ENCODE results near the gene TXLNB. TPM values are rescaled to one million over a fixed set of nuclear protein-coding genes. Genes with fewer than 3 reads are reported as not detected.

TXLNB gene
- total and polyA plus RNA-seq, 2 donors (not counting 1 experiment from before 2014, with no cell fraction given): 3.4 to 3.6 TPM

- CTCF ChIA-PET: no interaction called here
- Histone ChIP-seq H4K20me1 (ENCODE audit: control insufficient read depth, insufficient read depth, low read length, poor library complexity, severe bottlenecking) (no peaks in the 10 kb centered on the region), H3K36me3 (replicated peaks in 1 of 2; ENCODE audit: control extremely low read depth in 1 of 2, control insufficient read depth in 1 of 2, extremely low read depth in 1 of 2, insufficient read depth in 2 of 2, low read length in 1 of 2) (no peaks in the 10 kb centered on the region), H3K79me2 (ENCODE audit: control insufficient read depth, insufficient read depth, low read length) (peaks cover 23% of the 10 kb centered on the region), H3K4me1 (ENCODE audit: control insufficient read depth in 2 of 2, insufficient read depth in 2 of 2, low read length in 2 of 2) (peaks cover 36 to 43% of the 10 kb centered on the region in 2 donors), H3K27ac (ENCODE audit: low read length in 2 of 2) (peak overlapping the region; percentile 36 to 79), H3K27me3 (replicated peaks in 1 of 4; ENCODE audit: control extremely low read depth in 1 of 4, control insufficient read depth in 3 of 4, insufficient read depth in 4 of 4, low read length in 3 of 4) (no peaks in the 10 kb centered on the region), H3K4me2 (replicated peaks; ENCODE audit: low read depth, low read length, poor library complexity, severe bottlenecking) (no peak overlapping the region), H3K4me3 (ENCODE audit: control extremely low read depth in 1 of 5, extremely low read depth in 1 of 5, insufficient read depth in 1 of 5, low read depth in 2 of 5, low read length in 4 of 5) (no peak overlapping the region), H2AFZ (ENCODE audit: insufficient read depth, low read depth, low read length, poor library complexity, severe bottlenecking) (no peak overlapping the region), H3K9ac (ENCODE audit: low read length) (no peak overlapping the region), H3K9me3 (ENCODE audit: control extremely low read depth in 1 of 3, control insufficient read depth in 2 of 3, insufficient read depth in 1 of 3, low read length in 2 of 3) (no peaks in the 10 kb centered on the region)
- Mint-ChIP-seq H3K4me1 (peaks cover 70% of the 10 kb centered on the region), H3K27ac (peak overlapping the region; percentile 96), H3K9me3 (ENCODE audit: insufficient read depth) (no peaks in the 10 kb centered on the region), H3K27me3 (no peaks in the 10 kb centered on the region), H3K4me3 (peak overlapping the region; percentile 29)
- ATAC-seq (ENCODE audit: low read depth) (no peak), DNase-seq (no peak)
- POLR2A ChIA-PET: no interaction called here
- no CpG with 5 or more reads among the region's 1 CpG for WGBS (ENCODE audit: insufficient coverage)
- intact Hi-C loops (cut with micrococcal nuclease): loop anchor here (5.0 kb wide), 1 partner anchor 245 kb away; no protein-coding TSS in a partner anchor
- TF ChIP-seq, protein P1, sequence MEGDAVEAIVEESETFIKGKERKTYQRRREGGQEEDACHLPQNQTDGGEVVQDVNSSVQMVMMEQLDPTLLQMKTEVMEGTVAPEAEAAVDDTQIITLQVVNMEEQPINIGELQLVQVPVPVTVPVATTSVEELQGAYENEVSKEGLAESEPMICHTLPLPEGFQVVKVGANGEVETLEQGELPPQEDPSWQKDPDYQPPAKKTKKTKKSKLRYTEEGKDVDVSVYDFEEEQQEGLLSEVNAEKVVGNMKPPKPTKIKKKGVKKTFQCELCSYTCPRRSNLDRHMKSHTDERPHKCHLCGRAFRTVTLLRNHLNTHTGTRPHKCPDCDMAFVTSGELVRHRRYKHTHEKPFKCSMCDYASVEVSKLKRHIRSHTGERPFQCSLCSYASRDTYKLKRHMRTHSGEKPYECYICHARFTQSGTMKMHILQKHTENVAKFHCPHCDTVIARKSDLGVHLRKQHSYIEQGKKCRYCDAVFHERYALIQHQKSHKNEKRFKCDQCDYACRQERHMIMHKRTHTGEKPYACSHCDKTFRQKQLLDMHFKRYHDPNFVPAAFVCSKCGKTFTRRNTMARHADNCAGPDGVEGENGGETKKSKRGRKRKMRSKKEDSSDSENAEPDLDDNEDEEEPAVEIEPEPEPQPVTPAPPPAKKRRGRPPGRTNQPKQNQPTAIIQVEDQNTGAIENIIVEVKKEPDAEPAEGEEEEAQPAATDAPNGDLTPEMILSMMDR (IDR thresholded peaks at IDR 0.05): no peak
- no peak for TF ChIP-seq EZH2 (IDR thresholded peaks at IDR 0.05; ENCODE audit: borderline replicate concordance, insufficient read depth, low read depth, low read length, poor library complexity, severe bottlenecking)
These were observed 14.2 kb downstream of the TXLNB start for GRCh38 chr6:139277587-139277986.

GRCh38 chr6:139277161-139277560 lies 14.6 kb downstream of the TXLNB start:
- H3K4me1 ChIP-seq (ENCODE audit: control insufficient read depth in 2 of 2, insufficient read depth in 2 of 2, low read length in 2 of 2): peaks cover 41 to 43% of the 10 kb centered on the region in 2 donors
- H3K9me3 ChIP-seq (ENCODE audit: control extremely low read depth in 1 of 3, control insufficient read depth in 2 of 3, insufficient read depth in 1 of 3, low read length in 2 of 3): no peaks in the 10 kb centered on the region
- no peaks in the 10 kb centered on the region for H3K36me3 ChIP-seq (replicated peaks in 1 of 2; ENCODE audit: control extremely low read depth in 1 of 2, control insufficient read depth in 1 of 2, extremely low read depth in 1 of 2, insufficient read depth in 2 of 2, low read length in 1 of 2)
- CTCF ChIA-PET: interaction anchor here (1.0 kb wide), 1 partner anchor 17 kb away, joined by 3 read pairs; no protein-coding TSS in a partner anchor
- no peak overlapping the region for H3K9ac ChIP-seq (ENCODE audit: low read length)
- ATAC-seq (ENCODE audit: low read depth) (no peak), DNase-seq (no peak)
- peak overlapping the region; percentile 42 to 79 for H3K27ac ChIP-seq (ENCODE audit: low read length in 2 of 2)
- POLR2A ChIA-PET: no interaction called here
- no peak overlapping the region for H2AFZ ChIP-seq (ENCODE audit: insufficient read depth, low read depth, low read length, poor library complexity, severe bottlenecking)
- intact Hi-C loops (cut with micrococcal nuclease): loop anchor here (5.0 kb wide), 1 partner anchor 245 kb away; no protein-coding TSS in a partner anchor
- Mint-ChIP-seq H3K4me3 (peak overlapping the region; percentile 29), H3K27me3 (no peaks in the 10 kb centered on the region), H3K27ac (peak overlapping the region; percentile 96), H3K4me1 (peaks cover 74% of the 10 kb centered on the region), H3K9me3 (ENCODE audit: insufficient read depth) (no peaks in the 10 kb centered on the region)
- H4K20me1 ChIP-seq (ENCODE audit: control insufficient read depth, insufficient read depth, low read length, poor library complexity, severe bottlenecking): no peaks in the 10 kb centered on the region
- WGBS (ENCODE audit: insufficient coverage): 96% methylated on average over 4 of the region's 7 CpGs
- no peak for TF ChIP-seq EZH2 (IDR thresholded peaks at IDR 0.05; ENCODE audit: borderline replicate concordance, insufficient read depth, low read depth, low read length, poor library complexity, severe bottlenecking)
- TF ChIP-seq, protein P1 (IDR thresholded peaks at IDR 0.05): no peak
- peaks cover 18% of the 10 kb centered on the region for H3K79me2 ChIP-seq (ENCODE audit: control insufficient read depth, insufficient read depth, low read length)
- no peaks in the 10 kb centered on the region for H3K27me3 ChIP-seq (replicated peaks in 1 of 4; ENCODE audit: control extremely low read depth in 1 of 4, control insufficient read depth in 3 of 4, insufficient read depth in 4 of 4, low read length in 3 of 4)
- H3K4me2 ChIP-seq (replicated peaks; ENCODE audit: low read depth, low read length, poor library complexity, severe bottlenecking): no peak overlapping the region
- no peak overlapping the region for H3K4me3 ChIP-seq (ENCODE audit: control extremely low read depth in 1 of 5, extremely low read depth in 1 of 5, insufficient read depth in 1 of 5, low read depth in 2 of 5, low read length in 4 of 5)

Measured in B cell (primary cell).